GM12878 (cell line): Measurements from ENCODE around the gene NACAD.

Experiments
- EZH2 ChIP-seq: IDR thresholded peaks from 2 replicates; pipeline ENCODE4 v1.6.1; 2012; ENCODE audit warnings: low read depth, mild to moderate bottlenecking, control low read depth, inconsistent platforms, low read length, borderline replicate concordance; ENCODE audit not compliant: control insufficient read depth
- NFIC ChIP-seq: IDR thresholded peaks from 2 replicates; pipeline ENCODE4 v1.6.1; 2012; ENCODE audit warnings: low read depth, mild to moderate bottlenecking, inconsistent platforms, low read length, moderate library complexity
- POLR2A ChIP-seq: IDR thresholded peaks from 2 replicates; pipeline ENCODE4 v1.6.1; 2011; ENCODE audit warnings: low read depth, mild to moderate bottlenecking, low read length
- SMC3 ChIP-seq: IDR thresholded peaks from 2 replicates; pipeline ENCODE4 v1.6.1; 2011; ENCODE audit warnings: low read length, improper control_type of control experiment, borderline replicate concordance
- SRF ChIP-seq, 2 experiments: IDR thresholded peaks; 2 replicates each; pipeline ENCODE4 v1.6.1; 2011; ENCODE audit warnings: low read depth in 2 of 2, low read length in 2 of 2, mild to moderate bottlenecking in 1 of 2, moderate library complexity in 1 of 2
- TAF1 ChIP-seq: IDR thresholded peaks from 2 replicates; pipeline ENCODE4 v1.6.1; 2011; ENCODE audit warnings: mild to moderate bottlenecking, low read depth, low read length, borderline replicate concordance
- ZNF24 ChIP-seq: fragments of 450-650 bp; IDR thresholded peaks from 2 replicates; pipeline ENCODE4 v1.6.1; 2017; ENCODE audit warnings: antibody characterized with exemption, mild to moderate bottlenecking
- ZNF384 ChIP-seq: IDR thresholded peaks from 2 replicates; pipeline ENCODE4 v1.6.1; 2012; ENCODE audit warnings: low read depth, mild to moderate bottlenecking, low read length, improper control_type of control experiment, borderline replicate concordance
- TF ChIP-seq, protein P1 (sequence below): IDR thresholded peaks from 2 replicates; pipeline ENCODE4 v1.6.1; 2011; ENCODE audit warnings: low read depth, low read length, improper control_type of control experiment, borderline replicate concordance
- TF ChIP-seq, protein P2 (sequence below), 3 experiments: IDR thresholded peaks in 2 of 3; conservative IDR thresholded peaks in 1 of 3; 2 replicates each; pipeline ENCODE4 v1.5.1; 2011; ENCODE audit warnings: low read depth in 3 of 3, low read length in 3 of 3, mild to moderate bottlenecking in 3 of 3, control low read depth in 2 of 3, moderate library complexity in 2 of 3, inconsistent platforms in 1 of 3, mixed read lengths in 1 of 3; ENCODE audit not compliant: control insufficient read depth in 2 of 3, insufficient read depth in 1 of 3; ENCODE audit errors: extremely low read depth in 1 of 3
- TF ChIP-seq, protein P3 (sequence below): fragments of 150-350 bp; IDR thresholded peaks from 2 replicates; pipeline ENCODE4 v1.6.1; 2016; ENCODE audit warnings: low read depth, low read length
- TF ChIP-seq, protein P4 (sequence below): IDR thresholded peaks from 2 replicates; pipeline ENCODE4 v1.6.1; 2012; ENCODE audit warnings: low read depth, low read length, improper control_type of control experiment

DNA sequence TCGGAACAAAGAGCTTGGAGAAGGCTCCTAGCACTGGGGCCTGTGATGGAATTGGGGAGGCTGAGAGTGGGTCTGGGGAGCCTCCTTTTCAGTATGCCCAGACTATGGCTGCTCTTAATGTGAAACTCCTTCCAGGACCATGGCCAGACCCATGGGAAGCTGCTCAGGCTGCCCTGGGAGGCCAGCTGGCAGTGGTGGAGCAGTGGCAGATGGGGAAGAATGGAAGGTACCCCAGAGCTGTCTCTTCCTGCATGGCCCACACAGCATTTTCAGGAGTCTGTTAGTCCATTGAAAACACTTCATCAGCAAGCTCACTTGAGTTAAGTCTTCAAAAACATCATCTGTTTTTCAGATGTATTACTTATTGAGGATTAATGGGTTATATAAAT lies 18.5 kb downstream of the NACAD start:
- TF ChIP-seq ZNF384 (no peak), ZNF24 (no peak), NFIC (no peak), POLR2A (no peak), SRF (IDR thresholded peaks at IDR 0.05; ENCODE audit: low read depth in 2 of 2, low read length in 2 of 2) (no peak), TAF1 (no peak), EZH2 (no peak), SMC3 (no peak)
- TF ChIP-seq, protein P1, sequence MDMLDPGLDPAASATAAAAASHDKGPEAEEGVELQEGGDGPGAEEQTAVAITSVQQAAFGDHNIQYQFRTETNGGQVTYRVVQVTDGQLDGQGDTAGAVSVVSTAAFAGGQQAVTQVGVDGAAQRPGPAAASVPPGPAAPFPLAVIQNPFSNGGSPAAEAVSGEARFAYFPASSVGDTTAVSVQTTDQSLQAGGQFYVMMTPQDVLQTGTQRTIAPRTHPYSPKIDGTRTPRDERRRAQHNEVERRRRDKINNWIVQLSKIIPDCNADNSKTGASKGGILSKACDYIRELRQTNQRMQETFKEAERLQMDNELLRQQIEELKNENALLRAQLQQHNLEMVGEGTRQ, result no peak
- TF ChIP-seq, protein P2, sequence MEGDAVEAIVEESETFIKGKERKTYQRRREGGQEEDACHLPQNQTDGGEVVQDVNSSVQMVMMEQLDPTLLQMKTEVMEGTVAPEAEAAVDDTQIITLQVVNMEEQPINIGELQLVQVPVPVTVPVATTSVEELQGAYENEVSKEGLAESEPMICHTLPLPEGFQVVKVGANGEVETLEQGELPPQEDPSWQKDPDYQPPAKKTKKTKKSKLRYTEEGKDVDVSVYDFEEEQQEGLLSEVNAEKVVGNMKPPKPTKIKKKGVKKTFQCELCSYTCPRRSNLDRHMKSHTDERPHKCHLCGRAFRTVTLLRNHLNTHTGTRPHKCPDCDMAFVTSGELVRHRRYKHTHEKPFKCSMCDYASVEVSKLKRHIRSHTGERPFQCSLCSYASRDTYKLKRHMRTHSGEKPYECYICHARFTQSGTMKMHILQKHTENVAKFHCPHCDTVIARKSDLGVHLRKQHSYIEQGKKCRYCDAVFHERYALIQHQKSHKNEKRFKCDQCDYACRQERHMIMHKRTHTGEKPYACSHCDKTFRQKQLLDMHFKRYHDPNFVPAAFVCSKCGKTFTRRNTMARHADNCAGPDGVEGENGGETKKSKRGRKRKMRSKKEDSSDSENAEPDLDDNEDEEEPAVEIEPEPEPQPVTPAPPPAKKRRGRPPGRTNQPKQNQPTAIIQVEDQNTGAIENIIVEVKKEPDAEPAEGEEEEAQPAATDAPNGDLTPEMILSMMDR (IDR thresholded peaks at IDR 0.05 in 2 of 3, conservative IDR thresholded peaks at IDR 0.05 in 1 of 3; ENCODE audit: control insufficient read depth in 2 of 3, extremely low read depth in 1 of 3, insufficient read depth in 1 of 3, low read depth in 3 of 3, low read length in 3 of 3), result no peak
- TF ChIP-seq, protein P3, sequence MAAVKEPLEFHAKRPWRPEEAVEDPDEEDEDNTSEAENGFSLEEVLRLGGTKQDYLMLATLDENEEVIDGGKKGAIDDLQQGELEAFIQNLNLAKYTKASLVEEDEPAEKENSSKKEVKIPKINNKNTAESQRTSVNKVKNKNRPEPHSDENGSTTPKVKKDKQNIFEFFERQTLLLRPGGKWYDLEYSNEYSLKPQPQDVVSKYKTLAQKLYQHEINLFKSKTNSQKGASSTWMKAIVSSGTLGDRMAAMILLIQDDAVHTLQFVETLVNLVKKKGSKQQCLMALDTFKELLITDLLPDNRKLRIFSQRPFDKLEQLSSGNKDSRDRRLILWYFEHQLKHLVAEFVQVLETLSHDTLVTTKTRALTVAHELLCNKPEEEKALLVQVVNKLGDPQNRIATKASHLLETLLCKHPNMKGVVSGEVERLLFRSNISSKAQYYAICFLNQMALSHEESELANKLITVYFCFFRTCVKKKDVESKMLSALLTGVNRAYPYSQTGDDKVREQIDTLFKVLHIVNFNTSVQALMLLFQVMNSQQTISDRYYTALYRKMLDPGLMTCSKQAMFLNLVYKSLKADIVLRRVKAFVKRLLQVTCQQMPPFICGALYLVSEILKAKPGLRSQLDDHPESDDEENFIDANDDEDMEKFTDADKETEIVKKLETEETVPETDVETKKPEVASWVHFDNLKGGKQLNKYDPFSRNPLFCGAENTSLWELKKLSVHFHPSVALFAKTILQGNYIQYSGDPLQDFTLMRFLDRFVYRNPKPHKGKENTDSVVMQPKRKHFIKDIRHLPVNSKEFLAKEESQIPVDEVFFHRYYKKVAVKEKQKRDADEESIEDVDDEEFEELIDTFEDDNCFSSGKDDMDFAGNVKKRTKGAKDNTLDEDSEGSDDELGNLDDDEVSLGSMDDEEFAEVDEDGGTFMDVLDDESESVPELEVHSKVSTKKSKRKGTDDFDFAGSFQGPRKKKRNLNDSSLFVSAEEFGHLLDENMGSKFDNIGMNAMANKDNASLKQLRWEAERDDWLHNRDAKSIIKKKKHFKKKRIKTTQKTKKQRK, result no peak
- TF ChIP-seq, protein P4, sequence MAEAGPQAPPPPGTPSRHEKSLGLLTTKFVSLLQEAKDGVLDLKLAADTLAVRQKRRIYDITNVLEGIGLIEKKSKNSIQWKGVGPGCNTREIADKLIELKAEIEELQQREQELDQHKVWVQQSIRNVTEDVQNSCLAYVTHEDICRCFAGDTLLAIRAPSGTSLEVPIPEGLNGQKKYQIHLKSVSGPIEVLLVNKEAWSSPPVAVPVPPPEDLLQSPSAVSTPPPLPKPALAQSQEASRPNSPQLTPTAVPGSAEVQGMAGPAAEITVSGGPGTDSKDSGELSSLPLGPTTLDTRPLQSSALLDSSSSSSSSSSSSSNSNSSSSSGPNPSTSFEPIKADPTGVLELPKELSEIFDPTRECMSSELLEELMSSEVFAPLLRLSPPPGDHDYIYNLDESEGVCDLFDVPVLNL, result no peak
